AG20443 (cell line): ENCODE results near the gene CNN3.

ENCODE experiments used
- DNase-seq: peaks from one replicate; pipeline ENCODE4 v3.0.0; 2012; ENCODE audit warnings: low spot score, mixed read lengths

The CNN3 gene

DNA sequence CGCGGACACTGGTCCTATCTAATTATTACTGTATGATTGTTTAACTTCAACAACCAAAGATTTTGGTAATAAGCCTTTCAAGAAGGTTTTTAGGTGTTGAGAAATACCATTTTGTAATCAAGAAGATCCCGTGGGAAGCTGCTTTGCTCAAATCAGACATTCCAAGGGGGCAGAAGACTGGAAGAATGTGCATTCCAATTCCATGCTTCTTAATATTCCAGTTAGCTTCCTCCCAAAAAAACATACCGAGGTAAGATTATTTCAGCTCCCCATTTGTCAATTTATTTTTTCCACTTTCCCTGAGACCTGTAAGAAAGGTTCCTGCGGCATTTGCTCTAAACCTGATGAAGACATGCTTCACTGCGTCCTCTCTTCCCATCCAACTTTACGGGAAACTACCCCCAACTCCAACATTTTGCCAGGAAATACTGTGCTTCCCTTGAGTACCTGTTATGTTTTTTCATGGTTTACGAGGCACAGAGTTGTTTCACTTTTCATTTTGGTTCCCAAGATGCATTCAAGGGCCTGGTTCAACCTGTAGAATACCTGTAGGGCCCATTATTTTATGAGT lies 4.1 kb downstream of the CNN3 start:
- DNase-seq = peak; percentile 67

DNA sequence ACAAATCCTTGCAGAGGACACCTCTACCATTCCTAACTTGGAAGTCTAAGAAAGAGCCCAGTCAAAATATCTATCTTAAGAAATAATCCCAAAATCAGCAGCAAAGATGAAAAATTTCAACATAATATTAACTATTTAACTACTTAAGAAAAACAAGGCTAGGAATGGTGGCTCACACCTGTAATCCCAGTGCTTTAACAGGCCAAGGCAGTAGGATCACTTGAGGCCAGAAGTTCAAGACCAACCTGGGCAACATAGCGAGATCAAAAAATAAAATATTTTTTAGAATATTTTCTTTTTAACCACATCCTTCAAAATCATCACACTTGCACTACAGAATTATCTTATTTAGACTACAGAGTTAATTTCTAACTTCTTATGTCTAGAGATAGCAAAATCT lies 4.9 kb downstream of the CNN3 start:
- no peak for DNase-seq

DNA sequence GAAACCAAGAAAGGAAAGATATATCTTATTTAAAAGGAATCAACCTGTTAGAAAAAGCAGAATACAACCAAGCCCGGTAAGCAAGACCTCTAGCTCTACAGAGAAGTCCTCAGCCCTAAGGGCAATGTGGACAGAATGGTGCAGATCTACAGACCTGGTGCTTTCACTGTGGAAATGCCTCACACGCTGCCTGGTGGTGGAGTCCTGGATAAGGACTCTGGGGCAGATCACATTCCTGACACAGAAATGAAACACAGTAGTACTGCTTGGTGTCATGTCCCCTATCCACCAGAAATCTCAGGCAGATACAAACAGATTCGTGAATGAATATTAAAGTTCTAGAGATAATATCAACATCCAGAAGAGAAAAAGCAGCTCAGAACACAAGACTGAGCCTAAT lies 6.8 kb downstream of the CNN3 start:
- peak; percentile 35 for DNase-seq

DNA sequence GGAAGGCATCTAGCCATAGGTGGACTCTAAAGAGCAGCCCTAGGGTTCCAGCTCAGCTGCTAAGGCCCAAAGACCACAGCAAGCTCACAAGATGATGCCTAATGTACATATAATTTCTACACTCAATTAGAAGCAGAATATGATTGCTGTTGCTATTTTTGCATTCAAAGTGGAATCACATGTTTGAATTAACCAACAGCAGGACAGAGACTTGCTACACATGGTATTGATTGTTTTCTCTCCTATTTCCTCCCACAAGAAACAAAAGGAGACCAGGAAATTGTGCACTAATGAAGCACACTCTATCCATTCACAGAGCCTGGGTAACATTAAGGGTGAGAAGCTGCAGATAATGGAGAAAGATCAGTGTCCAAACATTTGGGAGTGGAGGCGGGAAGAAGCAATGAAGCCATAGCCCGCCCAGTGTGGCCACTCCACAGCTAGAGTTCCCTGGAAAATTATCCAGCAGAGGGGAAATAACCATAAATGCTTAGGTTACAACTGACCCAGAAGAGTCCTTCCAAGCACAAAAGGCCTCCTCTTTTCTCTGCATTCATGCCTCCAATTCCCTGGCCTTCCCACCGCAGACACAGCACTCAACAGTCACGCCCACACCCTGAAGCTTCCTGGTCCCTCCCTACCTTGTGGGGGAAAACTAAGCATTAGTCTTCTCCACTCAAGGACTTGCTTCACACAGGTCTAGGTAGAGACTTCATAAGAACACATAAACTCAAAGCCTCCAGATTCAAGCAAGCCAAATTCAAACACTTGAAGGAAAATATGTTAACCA lies 7.5 kb downstream of the CNN3 start:
- no peak for DNase-seq

DNA sequence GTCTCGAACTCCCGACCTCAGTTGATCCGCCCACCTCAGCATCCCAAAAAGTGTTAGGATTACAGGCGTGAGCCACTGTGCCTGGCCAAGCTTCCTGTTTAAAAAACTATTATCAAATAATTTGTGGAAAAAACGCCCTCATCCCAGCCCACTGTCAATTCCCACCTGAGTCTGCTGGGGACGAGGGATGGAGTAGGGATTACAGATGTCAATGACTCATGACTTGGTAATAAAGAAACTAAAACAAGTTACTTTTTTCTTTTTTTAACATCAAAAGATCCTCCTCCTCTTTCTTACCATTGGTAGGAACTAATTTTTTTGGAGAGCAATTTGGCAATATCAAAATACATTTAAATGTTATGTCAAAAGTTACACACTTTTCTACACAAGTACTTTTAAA lies 9.7 kb downstream of the CNN3 start:
- DNase-seq = no peak

DNA sequence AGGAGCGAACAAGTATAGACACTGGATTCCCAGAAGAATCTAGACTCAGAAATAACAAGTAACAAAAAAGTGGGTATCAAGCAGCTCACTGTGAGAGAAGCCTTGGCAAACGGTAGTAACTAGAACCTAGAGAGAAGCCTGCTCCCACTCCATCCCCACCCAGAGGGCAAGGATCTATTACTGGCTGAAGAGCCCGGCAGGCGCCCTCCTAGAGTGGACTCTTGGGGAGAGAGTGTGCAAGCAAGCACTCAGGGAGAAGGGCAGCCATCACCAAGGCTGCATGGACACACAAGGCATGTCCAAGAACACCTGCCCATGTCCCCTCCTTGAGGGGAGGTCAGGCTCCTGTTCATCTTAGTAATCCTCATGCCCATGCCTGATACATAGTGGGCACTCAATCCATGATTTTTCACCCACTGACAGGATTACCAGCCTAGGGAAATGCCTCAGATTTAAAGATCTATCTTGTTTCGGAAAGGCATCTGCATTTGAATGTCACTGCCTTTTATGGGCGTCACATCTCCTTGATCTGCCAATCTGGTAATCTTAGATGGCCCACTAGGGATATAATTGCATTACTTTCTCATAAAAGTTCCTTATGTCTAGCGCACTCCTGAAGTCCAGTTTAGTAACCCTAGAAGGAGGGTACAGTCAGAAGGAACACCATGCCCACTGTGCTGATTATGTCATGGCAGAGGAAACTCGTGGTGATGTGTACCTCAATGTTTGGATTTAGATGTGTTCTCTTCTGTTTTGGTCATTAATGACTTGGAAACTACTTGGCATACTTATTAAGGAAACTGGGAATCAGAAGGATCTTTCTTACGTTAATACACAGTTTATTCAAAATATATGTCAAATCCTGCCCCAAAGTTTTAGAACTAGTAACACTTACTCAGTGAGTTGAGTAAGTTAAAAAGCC lies 14.4 kb downstream of the CNN3 start:
- DNase-seq = no peak

DNA sequence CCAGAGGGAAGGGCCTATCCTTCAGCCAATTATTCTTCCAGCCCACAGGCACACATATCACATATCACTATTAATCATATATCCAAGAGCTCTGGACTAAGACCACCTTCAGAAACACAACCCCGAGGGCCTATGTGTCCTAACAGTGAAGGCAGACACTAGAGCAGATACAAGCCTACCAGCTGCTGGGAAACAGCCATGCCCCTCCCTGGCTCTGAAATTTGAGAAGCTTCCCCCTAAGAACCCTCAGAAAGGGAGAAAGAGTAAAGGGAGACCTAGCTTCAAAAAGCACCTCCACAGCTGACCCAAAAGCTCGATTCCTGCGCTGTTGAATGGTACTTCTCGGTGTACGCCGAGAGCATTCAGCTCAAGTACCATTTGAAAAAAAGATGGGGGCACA lies 17.4 kb downstream of the CNN3 start:
- no peak for DNase-seq

DNA sequence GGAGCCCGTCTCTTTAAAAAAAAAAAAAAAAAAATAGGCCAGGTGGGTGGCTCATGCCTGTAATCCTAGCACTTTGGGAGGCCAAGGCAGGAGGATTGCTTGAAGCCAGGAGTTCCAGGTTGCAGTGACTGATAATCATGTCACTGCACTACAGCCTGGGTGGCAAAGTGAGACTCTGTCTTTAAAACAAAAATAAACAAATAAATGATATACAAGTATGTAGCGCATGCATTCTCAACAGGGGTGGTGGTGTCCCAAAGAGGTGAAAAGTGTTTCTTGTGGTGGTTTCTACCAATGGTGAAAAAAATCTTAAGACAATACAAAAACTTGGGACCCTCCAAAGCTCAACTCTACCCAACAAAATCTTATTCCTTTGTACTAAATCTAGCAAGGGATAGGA lies 17.9 kb downstream of the CNN3 start:
- DNase-seq = no peak

DNA sequence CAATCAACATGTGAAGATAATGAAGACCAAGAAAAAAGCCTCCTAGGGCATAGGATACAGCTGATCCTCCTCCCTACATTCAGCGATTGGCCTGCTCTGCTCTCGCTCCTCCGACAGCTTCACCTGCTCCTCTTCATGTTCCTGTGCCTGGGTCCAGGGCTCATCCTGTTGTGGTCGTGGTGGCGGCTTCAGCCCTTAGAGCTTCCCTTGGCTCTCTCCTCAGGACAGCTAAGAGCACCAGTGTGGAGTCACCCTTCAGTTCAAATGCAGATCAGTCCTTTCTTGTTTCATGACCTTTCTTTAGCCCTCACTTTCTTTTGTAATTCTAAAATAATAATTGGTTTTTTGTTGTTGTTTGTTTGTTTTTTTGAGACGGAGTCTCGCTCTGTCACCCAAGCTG lies 18.7 kb downstream of the CNN3 start:
- DNase-seq = no peak

DNA sequence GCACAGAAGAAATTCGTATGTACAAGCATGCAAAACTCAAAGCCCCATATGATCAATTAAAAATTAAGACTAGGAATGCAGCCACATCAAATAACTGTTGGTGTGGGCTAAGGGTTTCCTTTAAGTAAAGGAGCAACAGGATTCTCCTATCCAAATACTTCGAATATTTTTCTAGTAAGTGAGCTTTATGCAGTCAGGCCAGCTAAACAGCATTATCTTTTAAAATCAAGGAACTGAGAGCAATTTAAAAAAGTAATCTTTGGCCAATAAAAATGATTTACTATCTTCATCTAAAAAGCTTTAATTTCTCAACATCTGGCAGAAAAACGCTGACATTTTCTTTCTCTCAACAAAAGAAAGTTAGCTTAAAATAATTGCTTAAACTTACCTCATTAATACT lies 19.8 kb downstream of the CNN3 start:
- DNase-seq = no peak

DNA sequence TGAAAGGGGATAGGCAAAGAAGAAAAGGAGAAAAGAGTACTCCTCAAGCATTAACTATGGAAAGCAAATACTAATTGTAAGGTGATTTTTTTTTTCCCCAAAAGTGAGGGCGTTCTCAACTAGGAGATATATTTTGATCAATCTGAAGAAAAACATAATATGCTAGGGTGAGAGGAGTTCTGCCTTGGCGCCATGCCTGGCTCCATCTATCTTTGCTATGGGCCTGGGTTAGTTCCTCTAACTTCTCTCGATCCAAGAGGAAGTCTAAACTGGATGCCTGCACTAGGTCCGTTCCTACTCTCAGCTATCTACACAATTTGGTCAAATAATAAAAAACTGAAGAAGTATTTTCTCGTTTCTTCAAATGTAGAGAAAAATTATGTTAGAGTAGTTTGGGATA lies 20.5 kb downstream of the CNN3 start:
- no peak for DNase-seq

DNA sequence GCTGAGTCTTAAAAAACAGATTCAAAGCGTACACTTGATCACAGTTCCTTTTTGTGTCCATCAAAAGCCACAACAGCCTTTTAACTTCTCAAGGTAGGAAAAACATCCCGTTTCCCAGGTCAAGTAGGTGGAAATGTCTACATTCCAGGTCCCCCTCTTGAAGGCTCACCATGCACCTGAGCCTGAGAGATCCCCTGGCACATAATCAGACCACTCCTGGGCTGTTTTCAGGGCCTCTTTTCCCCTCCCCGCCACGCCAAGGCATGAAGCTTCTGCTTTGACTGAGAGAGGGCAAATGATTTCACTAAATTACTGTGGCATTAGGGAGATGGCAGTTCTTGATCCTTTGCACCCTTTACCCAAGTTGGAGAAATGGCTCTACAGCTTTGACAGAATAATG lies 21.7 kb downstream of the CNN3 start:
- DNase-seq = no peak

DNA sequence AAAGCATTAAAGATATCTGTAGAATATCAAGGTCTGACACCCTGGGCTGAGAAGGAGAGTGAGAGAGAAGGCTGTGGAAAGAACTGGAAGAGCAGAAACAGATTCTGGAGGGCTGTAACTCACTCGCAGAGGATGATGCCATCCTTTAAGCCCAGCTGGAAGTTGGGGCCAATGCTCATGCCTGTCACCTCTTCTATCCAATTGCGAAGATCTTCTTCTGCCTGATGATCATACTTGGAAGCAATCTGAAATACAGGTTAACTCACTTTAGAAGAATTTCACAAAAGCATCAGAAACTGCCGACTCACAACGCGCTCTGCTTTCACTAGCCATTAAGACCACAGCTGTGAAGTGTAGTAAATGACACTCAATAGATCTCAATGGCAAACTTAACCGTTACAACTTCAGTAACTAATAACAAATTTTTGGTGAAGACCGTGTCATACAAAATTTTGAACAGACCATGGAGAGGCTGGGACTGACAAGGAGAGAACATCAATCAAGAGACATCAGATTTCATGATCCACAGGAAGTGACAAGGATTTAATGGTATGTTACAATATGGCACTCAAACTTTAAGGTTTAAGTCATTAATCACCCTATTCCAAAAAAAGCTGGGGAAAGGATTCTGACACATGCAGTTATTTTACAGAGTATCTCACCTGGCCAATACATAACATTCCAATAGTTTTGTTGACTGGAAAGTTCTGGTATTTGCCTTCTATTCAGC lies 23.5 kb downstream of the CNN3 start:
- DNase-seq = no peak

DNA sequence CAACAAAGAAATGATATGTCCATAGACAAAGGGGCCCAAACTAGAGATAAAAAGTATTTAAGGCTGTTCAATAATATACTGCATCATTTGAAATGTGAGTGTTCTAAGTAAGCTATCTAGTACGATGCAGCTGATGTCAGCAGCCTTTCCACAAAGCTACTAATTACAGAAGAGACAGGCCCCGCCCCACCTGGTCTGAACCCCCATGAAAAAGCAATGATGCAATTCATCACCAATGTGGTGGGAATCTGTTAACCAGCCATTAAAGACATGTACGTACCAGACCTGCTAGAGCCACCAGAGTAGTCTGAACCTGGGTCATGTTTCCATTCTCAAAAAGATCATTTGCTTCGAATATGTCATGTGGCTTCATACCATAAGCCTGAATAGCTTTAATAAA lies 25.1 kb downstream of the CNN3 start:
- no peak for DNase-seq

DNA sequence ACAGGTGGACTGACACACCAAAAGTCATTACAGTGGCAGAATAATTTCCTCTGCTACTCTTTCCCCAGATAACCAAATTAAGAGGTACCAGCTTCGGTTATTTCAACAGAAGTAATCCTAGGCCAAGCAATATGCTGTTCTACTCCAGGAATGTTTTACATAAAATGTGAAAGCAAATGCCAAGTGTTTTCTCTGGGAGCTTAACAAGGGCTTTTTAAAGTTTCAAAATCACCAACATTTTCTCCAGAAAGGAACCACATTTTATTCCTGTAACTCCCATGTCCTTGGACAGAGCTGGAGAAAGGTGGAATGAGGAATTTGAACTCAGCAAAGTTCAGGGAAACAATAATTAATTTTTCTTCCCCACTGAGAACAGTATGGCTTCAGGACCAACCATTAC lies 27.2 kb downstream of the CNN3 start:
- no peak for DNase-seq

DNA sequence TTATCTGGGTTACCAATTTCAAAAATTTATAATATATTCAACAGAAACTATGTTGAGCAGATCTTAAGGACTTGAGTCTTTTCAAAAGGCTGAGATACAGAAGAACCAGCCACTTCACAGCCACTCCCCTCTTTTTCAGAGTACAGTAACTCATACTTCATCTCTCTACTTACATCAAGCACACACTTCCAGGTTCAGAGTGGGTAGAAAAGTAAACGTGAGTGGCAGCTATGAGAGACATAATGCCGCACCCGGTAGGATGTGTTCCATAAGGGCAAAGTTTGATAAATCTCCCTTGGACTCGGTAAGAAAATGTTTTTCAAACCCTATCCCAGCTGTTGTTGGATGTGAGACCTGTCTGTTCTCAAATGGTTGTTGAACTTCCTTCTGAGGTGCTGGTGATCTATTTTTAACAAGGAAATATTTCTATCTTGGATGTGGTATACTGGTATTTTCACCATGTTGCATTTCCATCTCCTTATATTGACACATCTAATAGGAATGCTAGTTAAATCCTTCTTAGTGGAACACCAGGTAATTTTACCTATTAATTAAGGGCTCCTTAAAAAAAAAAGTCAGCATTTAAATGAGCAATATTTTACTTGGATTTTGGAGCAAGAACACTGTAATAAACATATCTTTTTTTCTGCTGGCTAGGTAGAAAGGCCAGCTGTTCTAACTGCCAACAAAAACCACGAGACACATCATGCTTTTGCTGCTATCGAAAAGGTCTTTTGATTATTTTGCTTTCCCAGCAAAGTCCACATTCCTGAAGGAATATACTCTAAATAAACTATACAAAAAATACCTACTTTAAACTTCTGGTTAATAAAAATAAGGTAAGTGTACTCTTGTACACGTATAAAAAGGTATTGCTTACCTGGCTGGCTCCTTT lies 28.2 kb downstream of the CNN3 start:
- DNase-seq = no peak

DNA sequence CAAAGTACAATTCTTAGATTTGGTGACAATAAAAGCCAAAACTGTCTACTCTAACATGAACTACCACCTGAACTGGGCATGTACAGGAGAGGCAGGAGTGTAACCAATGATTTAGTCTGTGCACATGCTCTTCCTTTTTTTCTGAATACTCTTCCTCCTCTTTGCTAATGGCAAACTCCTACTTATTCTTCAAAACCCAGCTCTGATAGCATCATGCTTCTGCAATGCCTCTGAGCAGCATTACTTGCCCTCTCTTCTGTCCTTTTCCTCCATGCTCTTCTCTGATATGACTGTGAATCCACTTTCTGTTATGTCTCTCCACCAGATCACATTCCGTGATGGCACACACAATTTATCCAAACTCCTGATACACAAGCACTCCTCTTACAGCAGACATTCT lies 31.4 kb downstream of the CNN3 start:
- no peak for DNase-seq

DNA sequence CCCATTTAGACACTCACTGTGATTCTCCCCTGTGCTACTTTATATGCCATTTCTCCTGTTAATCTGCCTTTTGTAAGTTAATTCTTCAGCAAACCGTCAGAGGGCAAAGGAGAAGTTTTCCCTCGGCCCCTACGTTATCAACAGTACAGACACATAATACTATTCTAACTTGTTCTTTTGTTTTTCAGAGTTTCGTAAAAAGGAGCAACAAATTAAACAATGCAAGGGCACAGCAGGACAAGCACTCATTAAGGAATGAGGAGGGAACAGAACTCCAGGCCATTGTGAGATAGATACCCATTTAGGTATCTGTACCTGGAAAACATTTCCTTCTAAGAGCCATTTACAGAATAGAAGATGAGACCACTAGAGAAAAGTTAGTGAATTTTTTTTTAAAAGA lies 32.3 kb downstream of the CNN3 start:
- no peak for DNase-seq

DNA sequence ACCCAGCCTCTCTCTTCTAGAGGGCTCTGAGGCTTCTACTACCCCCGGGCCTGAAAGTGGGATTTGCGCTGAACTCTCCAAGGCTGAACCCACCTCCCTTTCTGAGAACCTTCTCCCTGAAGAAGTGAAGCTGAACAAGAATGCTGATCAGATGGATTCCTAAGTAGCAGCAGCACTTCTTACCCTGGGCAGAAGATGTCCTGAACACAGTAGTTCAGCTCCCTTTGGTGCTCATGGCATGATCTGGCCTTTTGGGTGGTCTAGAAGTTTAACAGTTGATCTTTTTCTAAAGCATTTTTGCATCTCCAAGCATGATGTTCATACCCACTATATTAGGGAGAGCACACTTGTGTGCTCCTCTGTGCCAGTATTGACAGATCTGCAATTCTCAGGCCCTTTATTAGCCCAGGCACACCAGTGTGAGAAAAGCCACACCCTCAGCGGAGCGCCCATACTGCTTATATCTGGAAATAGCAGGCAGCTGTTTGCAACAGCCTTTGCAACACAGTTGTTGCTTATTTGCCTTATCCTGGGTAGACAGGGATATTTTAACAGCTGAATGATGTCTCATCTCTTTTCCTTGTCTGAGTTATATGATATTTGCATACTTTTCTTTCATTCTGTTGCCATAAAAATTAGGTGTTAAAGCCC lies 34.2 kb downstream of the CNN3 start:
- DNase-seq = no peak

DNA sequence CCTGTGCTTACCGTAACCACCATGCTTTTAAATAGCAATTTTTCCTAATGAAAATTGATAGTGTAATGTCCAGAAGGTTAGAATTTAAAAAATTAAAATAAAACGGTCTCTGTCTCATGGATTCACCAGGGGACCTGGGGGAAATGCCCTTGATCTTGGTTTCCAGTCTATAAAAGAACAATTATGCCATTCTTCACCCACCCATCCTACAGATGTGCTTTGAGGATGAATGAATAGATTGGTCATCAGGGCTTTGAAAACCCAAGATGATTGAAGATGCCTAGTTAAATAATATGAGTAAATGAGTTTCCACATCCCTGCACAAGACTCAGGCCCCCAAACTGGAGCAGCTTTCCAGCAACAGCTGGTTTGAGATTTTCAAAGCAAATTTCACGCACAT lies 38.7 kb downstream of the CNN3 start:
- no peak for DNase-seq
